ENCODE measurements around the gene ABHD1. TPM values are rescaled to one million over a fixed set of nuclear protein-coding genes. Genes with fewer than 3 reads are reported as not detected.

The ABHD1 gene
- total and polyA plus RNA-seq, 3 donors from 2014 or later: 37.3 to 141 (median 76.4) TPM

GRCh38 chr2:27128668-27129571, 5.3 kb downstream of the ABHD1 start:
- Histone ChIP-seq H3K9me3 (no peaks in the 10 kb centered on the region), H3K27me3 (no peaks in the 10 kb centered on the region), H3K4me3 (no peak overlapping the region), H3K36me3 (ENCODE audit: low read depth, missing control alignments) (no peaks in the 10 kb centered on the region), H3K4me1 (peaks cover 11% of the 10 kb centered on the region), H3K27ac (no peak overlapping the region)
- TF ChIP-seq POLR2A (IDR thresholded peaks at IDR 0.05) (no peak), CTCF (IDR thresholded peaks at IDR 0.05) (no peak)
- 75 to 81% methylated on average over 11 of the region's 11 CpGs for WGBS, 2 donors
- no peak for DNase-seq
- intact Hi-C loops (cut with DNase I; ENCODE audit: low total_unique reads): no loop called here

- no peak overlapping the region for H3K27ac ChIP-seq
- intact Hi-C loops (cut with DNase I; ENCODE audit: low total_unique reads): no loop called here
- peaks cover 11% of the 10 kb centered on the region for H3K4me1 ChIP-seq
- DNase-seq: no peak
- TF ChIP-seq POLR2A (IDR thresholded peaks at IDR 0.05) (no peak), CTCF (IDR thresholded peaks at IDR 0.05) (no peak)
- H3K36me3 ChIP-seq (ENCODE audit: low read depth, missing control alignments): no peaks in the 10 kb centered on the region
- 72 to 83% methylated on average over 10 of the region's 10 CpGs for WGBS, 2 donors
- H3K9me3 ChIP-seq: no peaks in the 10 kb centered on the region
- no peak overlapping the region for H3K4me3 ChIP-seq
- H3K27me3 ChIP-seq: no peaks in the 10 kb centered on the region
These were observed 6.8 kb downstream of the ABHD1 start for GRCh38 chr2:27130396-27130795.

DNA sequence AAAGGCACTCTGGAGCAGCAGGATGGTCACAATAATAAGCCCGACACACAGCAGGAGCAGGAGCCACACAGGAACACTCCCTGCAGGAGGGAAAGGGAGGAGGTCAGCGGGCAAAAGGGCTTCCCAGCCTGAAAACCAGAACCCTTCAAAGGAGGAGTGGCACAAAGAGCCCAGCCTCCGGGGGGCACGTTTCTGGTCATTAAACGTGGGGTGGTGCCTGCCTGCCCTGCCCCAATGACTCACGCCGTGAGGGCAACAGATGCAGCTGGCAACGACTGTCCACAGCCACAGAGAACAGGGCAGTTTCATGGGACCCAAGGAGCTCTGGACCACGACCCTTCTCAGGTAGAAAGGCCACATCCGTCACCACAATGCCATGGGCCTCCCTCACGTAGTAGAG, 7.8 kb downstream of the ABHD1 start:
- WGBS, 2 donors: 83 to 84% methylated on average over 8 to 11 of the region's 11 CpGs
- DNase-seq: no peak
- Histone ChIP-seq H3K27ac (no peak overlapping the region), H3K9me3 (no peaks in the 10 kb centered on the region), H3K36me3 (ENCODE audit: low read depth, missing control alignments) (no peaks in the 10 kb centered on the region), H3K4me1 (peaks cover 11% of the 10 kb centered on the region), H3K4me3 (no peak overlapping the region), H3K27me3 (no peaks in the 10 kb centered on the region)
- TF ChIP-seq CTCF (IDR thresholded peaks at IDR 0.05) (no peak), POLR2A (IDR thresholded peaks at IDR 0.05) (no peak)
- intact Hi-C loops (cut with DNase I; ENCODE audit: low total_unique reads): no loop called here

DNA sequence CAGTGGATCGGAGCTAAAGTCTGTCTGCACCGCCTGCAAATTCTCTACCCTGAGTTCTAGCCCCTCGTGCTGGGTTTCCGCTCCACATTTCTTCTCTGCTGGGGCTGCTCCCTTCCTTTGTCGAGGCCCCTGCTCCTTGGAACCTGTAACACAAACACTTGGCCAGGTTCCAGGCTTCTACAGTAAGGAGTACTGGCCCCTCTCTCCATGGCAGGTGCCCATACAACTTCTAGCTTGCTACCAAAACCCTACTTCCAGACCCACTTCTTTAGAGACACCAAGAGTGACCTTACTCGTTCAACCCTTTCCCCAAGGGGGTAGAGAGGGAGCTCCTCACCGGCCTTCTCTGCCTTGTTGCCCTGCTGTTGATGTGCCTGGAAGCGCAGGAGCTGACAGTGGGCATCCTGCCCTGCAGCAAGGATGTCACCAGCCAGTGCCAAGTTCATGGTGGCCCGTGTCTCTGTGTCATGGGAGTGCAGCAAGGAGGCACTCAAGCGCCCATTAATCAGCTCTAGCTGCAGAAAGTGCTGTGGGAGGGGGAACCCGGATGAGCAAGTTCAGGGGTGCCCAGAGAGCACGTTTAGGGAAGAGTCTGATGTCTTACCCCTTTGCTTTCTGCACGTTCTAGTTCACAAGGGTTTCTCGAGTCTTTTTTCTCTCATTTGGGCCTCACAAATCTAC, 9.7 kb downstream of the ABHD1 start:
- DNase-seq: no peak
- Histone ChIP-seq H3K27me3 (no peaks in the 10 kb centered on the region), H3K4me3 (peak overlapping the region; percentile 95 to 100), H3K9me3 (no peaks in the 10 kb centered on the region), H3K4me1 (peaks cover 11% of the 10 kb centered on the region), H3K27ac (peak overlapping the region; percentile 85 to 94), H3K36me3 (ENCODE audit: low read depth, missing control alignments) (no peaks in the 10 kb centered on the region)
- intact Hi-C loops (cut with DNase I; ENCODE audit: low total_unique reads): no loop called here
- no peak for TF ChIP-seq CTCF (IDR thresholded peaks at IDR 0.05)
- TF ChIP-seq POLR2A (IDR thresholded peaks at IDR 0.05): no peak
- WGBS, 2 donors: 12 to 26% methylated on average over 12 to 14 of the region's 14 CpGs
